ENCODE results near the gene GLB1L3. TPM values are rescaled to one million over a fixed set of nuclear protein-coding genes. Genes with fewer than 3 reads are reported as not detected.

Gene GLB1L3
- total RNA-seq, 1 experiment from 2014 or later: not detected

DNA sequence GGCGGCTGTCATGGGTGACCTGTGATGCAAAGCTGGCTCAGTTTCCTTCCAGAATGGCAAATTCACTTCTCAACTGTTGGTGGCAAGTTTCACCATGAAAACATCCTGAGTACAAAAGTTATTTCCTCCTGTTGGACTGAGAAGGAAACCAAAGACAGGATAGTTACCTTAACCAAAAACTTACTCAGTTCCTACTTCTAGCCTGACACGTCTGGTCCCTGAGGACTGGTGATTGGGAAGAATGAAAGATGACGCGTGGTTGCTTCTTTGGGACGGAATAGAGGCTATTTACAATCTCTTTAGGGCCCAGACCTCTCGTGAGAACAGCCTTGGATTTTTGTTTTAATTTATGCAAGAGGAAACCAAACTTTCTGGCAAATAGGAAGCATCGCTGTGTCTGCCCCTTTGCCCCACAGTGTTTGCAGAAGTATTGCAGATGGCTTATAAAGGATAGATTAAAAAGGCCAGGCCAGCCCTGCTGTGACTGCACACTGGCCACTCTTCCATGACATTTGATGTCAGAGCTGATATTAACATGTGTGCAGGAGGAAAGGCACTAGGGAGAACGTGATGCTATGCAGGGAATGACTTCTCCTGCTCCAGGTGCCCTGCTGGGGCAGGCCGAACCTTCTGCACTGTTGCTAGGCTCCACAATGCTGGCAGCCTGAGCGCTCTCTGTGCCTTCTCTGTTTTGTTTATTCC, 44.1 kb upstream of the GLB1L3 start:
- ChIA-PET POLR2A (no interaction called here), CTCF (interaction anchor here (0.8 kb wide), 1 partner anchor 25 kb away, joined by 7 read pairs; no protein-coding TSS in a partner anchor)
- DNase-seq: no peak
- no peaks in the 10 kb centered on the region for H3K4me1 ChIP-seq
- H3K27me3 ChIP-seq (replicated peaks; ENCODE audit: control insufficient read depth, insufficient read depth, low read length): no peaks in the 10 kb centered on the region
- H3K9me3 Mint-ChIP-seq (ENCODE audit: unreplicated experiment): no peaks in the 10 kb centered on the region
- TF ChIP-seq, protein P1, sequence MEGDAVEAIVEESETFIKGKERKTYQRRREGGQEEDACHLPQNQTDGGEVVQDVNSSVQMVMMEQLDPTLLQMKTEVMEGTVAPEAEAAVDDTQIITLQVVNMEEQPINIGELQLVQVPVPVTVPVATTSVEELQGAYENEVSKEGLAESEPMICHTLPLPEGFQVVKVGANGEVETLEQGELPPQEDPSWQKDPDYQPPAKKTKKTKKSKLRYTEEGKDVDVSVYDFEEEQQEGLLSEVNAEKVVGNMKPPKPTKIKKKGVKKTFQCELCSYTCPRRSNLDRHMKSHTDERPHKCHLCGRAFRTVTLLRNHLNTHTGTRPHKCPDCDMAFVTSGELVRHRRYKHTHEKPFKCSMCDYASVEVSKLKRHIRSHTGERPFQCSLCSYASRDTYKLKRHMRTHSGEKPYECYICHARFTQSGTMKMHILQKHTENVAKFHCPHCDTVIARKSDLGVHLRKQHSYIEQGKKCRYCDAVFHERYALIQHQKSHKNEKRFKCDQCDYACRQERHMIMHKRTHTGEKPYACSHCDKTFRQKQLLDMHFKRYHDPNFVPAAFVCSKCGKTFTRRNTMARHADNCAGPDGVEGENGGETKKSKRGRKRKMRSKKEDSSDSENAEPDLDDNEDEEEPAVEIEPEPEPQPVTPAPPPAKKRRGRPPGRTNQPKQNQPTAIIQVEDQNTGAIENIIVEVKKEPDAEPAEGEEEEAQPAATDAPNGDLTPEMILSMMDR (IDR thresholded peaks at IDR 0.05; ENCODE audit: insufficient read depth in 1 of 2, low read depth in 1 of 2, low read length in 1 of 2, severe bottlenecking in 1 of 2, unreplicated experiment in 1 of 2): no peak
- no peak overlapping the region for H3K4me3 ChIP-seq (ENCODE audit: low read depth, low read length)
- no peak overlapping the region for H3K27ac Mint-ChIP-seq (ENCODE audit: unreplicated experiment)
- no peak overlapping the region for H3K4me3 Mint-ChIP-seq (ENCODE audit: unreplicated experiment)
- intact Hi-C loops (cut with micrococcal nuclease; ENCODE audit: unreplicated experiment): no loop called here
- no peaks in the 10 kb centered on the region for H3K27me3 Mint-ChIP-seq (ENCODE audit: insufficient read depth, unreplicated experiment)
- no peaks in the 10 kb centered on the region for H3K36me3 Mint-ChIP-seq (ENCODE audit: insufficient read depth, unreplicated experiment)
- no TSS peak for BruUV-seq (replicated peaks)
- H3K36me3 ChIP-seq (ENCODE audit: control insufficient read depth, insufficient read depth, low read length): 0 out of 2 replicates have a peak, but pooled peaks cover 1% of the 10 kb centered on the region
- H3K9me3 ChIP-seq: no peaks in the 10 kb centered on the region
- H3K4me1 Mint-ChIP-seq (ENCODE audit: low read depth, unreplicated experiment): peaks cover 15% of the 10 kb centered on the region

DNA sequence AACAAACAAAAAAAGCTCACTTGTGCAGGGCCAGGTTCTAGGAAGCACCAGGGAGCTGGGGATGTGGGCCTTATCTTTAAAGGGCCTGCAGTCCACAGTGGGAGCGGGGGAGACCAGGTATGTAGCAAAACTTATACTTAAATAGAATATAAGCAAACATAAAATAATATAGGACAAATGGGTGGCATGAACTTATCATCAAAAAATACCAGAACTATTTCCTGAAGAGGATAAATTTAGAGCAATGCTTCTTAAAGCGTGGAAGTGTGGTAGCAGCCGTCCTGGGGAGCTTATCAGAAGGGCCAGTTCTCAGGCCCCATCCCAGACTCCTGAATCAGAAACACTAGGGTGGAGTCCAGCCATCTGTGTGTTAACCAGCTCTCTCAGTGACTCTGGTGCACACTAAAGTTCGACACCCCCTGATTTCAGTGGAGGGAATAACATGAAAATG, 42.4 kb upstream of the GLB1L3 start:
- Histone ChIP-seq H3K4me1 (no peaks in the 10 kb centered on the region), H3K27me3 (replicated peaks; ENCODE audit: control insufficient read depth, insufficient read depth, low read length) (no peaks in the 10 kb centered on the region), H3K36me3 (ENCODE audit: control insufficient read depth, insufficient read depth, low read length) (0 out of 2 replicates have a peak, but pooled peaks cover 1% of the 10 kb centered on the region), H3K4me3 (ENCODE audit: low read depth, low read length) (no peak overlapping the region), H3K9me3 (no peaks in the 10 kb centered on the region)
- TF ChIP-seq, protein P1 (IDR thresholded peaks at IDR 0.05; ENCODE audit: insufficient read depth in 1 of 2, low read depth in 1 of 2, low read length in 1 of 2, severe bottlenecking in 1 of 2, unreplicated experiment in 1 of 2): no peak
- POLR2A ChIA-PET: no interaction called here
- intact Hi-C loops (cut with micrococcal nuclease; ENCODE audit: unreplicated experiment): no loop called here
- H3K27ac Mint-ChIP-seq (ENCODE audit: unreplicated experiment): no peak overlapping the region
- CTCF ChIA-PET: no interaction called here
- peaks cover 15% of the 10 kb centered on the region for H3K4me1 Mint-ChIP-seq (ENCODE audit: low read depth, unreplicated experiment)
- no peaks in the 10 kb centered on the region for H3K27me3 Mint-ChIP-seq (ENCODE audit: insufficient read depth, unreplicated experiment)
- H3K36me3 Mint-ChIP-seq (ENCODE audit: insufficient read depth, unreplicated experiment): peaks cover 6% of the 10 kb centered on the region
- BruUV-seq (replicated peaks): no TSS peak
- H3K4me3 Mint-ChIP-seq (ENCODE audit: unreplicated experiment): no peak overlapping the region
- DNase-seq: no peak
- H3K9me3 Mint-ChIP-seq (ENCODE audit: unreplicated experiment): no peaks in the 10 kb centered on the region

DNA sequence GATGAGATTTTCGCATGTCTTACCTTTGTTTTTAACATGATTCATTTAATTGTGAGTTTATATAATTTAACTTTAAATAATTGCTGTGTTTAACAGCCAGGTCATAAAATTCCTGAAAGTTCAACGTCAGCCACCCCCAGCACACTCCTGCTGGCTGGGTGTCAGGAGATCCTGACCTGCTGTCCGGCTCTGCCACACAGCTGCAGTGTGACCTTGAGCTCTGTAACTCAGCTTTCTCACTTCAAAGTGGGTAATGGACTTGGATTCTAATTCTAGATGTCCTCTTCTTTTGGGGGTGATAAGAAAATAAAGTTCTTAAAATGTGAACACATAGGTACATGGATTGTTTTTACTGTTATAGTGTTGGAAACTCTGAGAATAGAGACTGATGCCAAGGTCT, 40.8 kb upstream of the GLB1L3 start:
- no peak for DNase-seq
- no peaks in the 10 kb centered on the region for H3K27me3 ChIP-seq (replicated peaks; ENCODE audit: control insufficient read depth, insufficient read depth, low read length)
- intact Hi-C loops (cut with micrococcal nuclease; ENCODE audit: unreplicated experiment): no loop called here
- no peaks in the 10 kb centered on the region for H3K9me3 ChIP-seq
- Mint-ChIP-seq H3K9me3 (ENCODE audit: unreplicated experiment) (no peaks in the 10 kb centered on the region), H3K4me3 (ENCODE audit: unreplicated experiment) (no peak overlapping the region), H3K4me1 (ENCODE audit: low read depth, unreplicated experiment) (peaks cover 7% of the 10 kb centered on the region), H3K27me3 (ENCODE audit: insufficient read depth, unreplicated experiment) (no peaks in the 10 kb centered on the region), H3K36me3 (ENCODE audit: insufficient read depth, unreplicated experiment) (peaks cover 6% of the 10 kb centered on the region), H3K27ac (ENCODE audit: unreplicated experiment) (no peak overlapping the region)
- TF ChIP-seq, protein P1 (IDR thresholded peaks at IDR 0.05; ENCODE audit: insufficient read depth in 1 of 2, low read depth in 1 of 2, low read length in 1 of 2, severe bottlenecking in 1 of 2, unreplicated experiment in 1 of 2): no peak
- no TSS peak for BruUV-seq (replicated peaks)
- ChIA-PET CTCF (no interaction called here), POLR2A (no interaction called here)
- H3K4me3 ChIP-seq (ENCODE audit: low read depth, low read length): no peak overlapping the region
- no peaks in the 10 kb centered on the region for H3K4me1 ChIP-seq
- H3K36me3 ChIP-seq (ENCODE audit: control insufficient read depth, insufficient read depth, low read length): 0 out of 2 replicates have a peak, but pooled peaks cover 4% of the 10 kb centered on the region

Data from Caco-2 (cell line).